NCI-H524 treated with DMSO at 0.1 percent for 48 hours (cell line): Measurements from ENCODE around the gene NPFFR2.
"Not testable (repeated sequence)": the region's sequence is repeated elsewhere in the genome, so short reads cannot be mapped to it uniquely, and the experiment has no call there.

ENCODE experiments used
- DNase-seq: peaks from one replicate; lab custom pipeline; 2025; lab: John Stamatoyannopoulos, UW

The NPFFR2 gene

GRCh38 chr4:72031868-72032608 is at the start of gene NPFFR2:
TSS of gene NPFFR2 (plus strand) at chr4:72032000. CDS start at chr4:72128592, 96,592 bp downstream.
- DNase-seq, result no peak

GRCh38 chr4:71992571-71993312 is 39.1 kb upstream of the NPFFR2 start:
- DNase-seq, result no peak

- no peak for DNase-seq
Observed at GRCh38 chr4:71994559-71994958, 37.2 kb upstream of the NPFFR2 start.

GRCh38 chr4:71995297-71995696 is 36.5 kb upstream of the NPFFR2 start:
- no peak for DNase-seq

GRCh38 chr4:72006586-72006985 is 25.2 kb upstream of the NPFFR2 start:
- DNase-seq, result no peak

- no peak for DNase-seq
Observed at GRCh38 chr4:72011906-72012305, 19.9 kb upstream of the NPFFR2 start.

GRCh38 chr4:72016011-72016410 is 15.8 kb upstream of the NPFFR2 start:
- DNase-seq, result no peak

GRCh38 chr4:72019688-72020087 is 12.1 kb upstream of the NPFFR2 start:
- DNase-seq, result no peak

GRCh38 chr4:72022553-72022952 is 9.2 kb upstream of the NPFFR2 start:
- no peak for DNase-seq

GRCh38 chr4:72055566-72055965 is 23.8 kb downstream of the NPFFR2 start:
- DNase-seq, result no peak

GRCh38 chr4:72063726-72064125 is 31.9 kb downstream of the NPFFR2 start:
- DNase-seq, result no peak

GRCh38 chr4:72067051-72067450 is 35.3 kb downstream of the NPFFR2 start:
- DNase-seq, result no peak

- no peak for DNase-seq
Observed at GRCh38 chr4:72073816-72074215, 42.0 kb downstream of the NPFFR2 start.

GRCh38 chr4:72076562-72076961 is 44.8 kb downstream of the NPFFR2 start:
- DNase-seq, result no peak

- DNase-seq, result no peak
Observed at GRCh38 chr4:72077346-72077745, 45.5 kb downstream of the NPFFR2 start.

- DNase-seq, result no peak
Observed at GRCh38 chr4:72084587-72085011, 52.8 kb downstream of the NPFFR2 start.

GRCh38 chr4:72090606-72091005 is 58.8 kb downstream of the NPFFR2 start:
- not testable (repeated sequence) for DNase-seq

- DNase-seq, result no peak
Observed at GRCh38 chr4:72094059-72094797, 62.4 kb downstream of the NPFFR2 start.

- DNase-seq, result no peak
Observed at GRCh38 chr4:72107456-72107855, 75.7 kb downstream of the NPFFR2 start.

- no peak for DNase-seq
Observed at GRCh38 chr4:72109364-72109763, 77.6 kb downstream of the NPFFR2 start.

- DNase-seq, result no peak
Observed at GRCh38 chr4:72109959-72110497, 78.2 kb downstream of the NPFFR2 start.

GRCh38 chr4:72110886-72111285 is 79.1 kb downstream of the NPFFR2 start:
- no peak for DNase-seq
